GM10266 (cell line): Measurements from ENCODE around the gene TENM4.
A peak's percentile ranks its signal among the peaks of the same experiment; 100 is the strongest.

Source experiments
- DNase-seq: peaks from one replicate; pipeline ENCODE4 v3.0.0; 2012; ENCODE audit errors: extremely low spot score
- TF ChIP-seq, protein P1 (sequence below): IDR thresholded peaks from 2 replicates; pipeline ENCODE4 v1.5.1; 2012; ENCODE audit warnings: mild to moderate bottlenecking, low read depth; ENCODE audit not compliant: control insufficient read depth, insufficient read depth; ENCODE audit errors: missing control alignments

TENM4 gene

DNA sequence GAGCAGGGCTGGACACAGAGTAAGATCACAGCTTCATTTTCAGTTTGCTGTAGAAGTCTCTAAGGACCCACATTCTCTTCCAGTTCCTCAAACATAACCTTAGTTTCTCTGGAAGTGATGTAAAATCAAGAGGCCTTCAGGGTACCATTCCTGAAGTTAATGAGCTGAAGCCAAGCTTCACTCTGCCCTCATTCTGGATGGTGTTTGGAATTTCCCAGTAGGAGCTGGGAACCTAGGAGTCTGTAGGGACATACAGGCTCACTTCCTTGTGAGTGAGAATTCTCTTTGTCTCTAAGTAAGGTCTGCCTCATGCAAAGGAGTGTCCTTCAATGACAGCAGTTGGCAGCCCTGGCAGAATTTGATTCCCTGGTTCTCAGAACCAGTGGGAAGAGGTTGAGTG, 723.8 kb downstream of the TENM4 start:
- TF ChIP-seq, protein P1, sequence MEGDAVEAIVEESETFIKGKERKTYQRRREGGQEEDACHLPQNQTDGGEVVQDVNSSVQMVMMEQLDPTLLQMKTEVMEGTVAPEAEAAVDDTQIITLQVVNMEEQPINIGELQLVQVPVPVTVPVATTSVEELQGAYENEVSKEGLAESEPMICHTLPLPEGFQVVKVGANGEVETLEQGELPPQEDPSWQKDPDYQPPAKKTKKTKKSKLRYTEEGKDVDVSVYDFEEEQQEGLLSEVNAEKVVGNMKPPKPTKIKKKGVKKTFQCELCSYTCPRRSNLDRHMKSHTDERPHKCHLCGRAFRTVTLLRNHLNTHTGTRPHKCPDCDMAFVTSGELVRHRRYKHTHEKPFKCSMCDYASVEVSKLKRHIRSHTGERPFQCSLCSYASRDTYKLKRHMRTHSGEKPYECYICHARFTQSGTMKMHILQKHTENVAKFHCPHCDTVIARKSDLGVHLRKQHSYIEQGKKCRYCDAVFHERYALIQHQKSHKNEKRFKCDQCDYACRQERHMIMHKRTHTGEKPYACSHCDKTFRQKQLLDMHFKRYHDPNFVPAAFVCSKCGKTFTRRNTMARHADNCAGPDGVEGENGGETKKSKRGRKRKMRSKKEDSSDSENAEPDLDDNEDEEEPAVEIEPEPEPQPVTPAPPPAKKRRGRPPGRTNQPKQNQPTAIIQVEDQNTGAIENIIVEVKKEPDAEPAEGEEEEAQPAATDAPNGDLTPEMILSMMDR = no peak
- no peak for DNase-seq

DNA sequence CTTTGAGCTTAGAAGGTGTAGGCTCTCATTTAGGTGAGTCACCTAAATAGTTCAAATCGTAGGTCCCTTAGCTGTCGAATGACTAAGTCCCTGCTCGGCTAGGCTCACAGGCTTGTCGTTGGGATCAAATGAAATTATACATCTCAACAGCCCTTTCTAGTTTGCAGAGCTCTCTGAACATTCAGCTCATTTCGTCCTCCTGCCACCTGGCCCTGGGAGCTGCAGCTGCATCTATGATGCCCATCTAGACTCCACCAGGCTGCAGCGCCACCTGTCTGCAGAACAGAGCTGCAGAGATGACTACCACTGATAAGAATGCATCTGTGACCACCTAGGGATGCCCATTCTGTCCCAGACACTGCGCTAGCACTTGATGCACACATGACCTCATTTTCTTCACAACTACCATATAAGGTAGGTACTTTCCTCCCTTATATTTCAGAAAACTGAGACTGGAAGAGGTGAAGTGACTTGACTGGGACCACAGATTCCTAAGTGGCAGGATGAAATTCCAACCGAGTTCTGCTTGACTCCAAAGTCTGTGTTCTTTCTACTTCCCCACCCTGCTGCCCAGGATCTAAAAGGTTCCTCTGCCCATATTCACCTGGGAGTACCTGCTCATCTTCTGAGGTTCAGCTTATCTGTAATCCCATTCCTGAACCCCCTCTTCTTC, 725.1 kb downstream of the TENM4 start:
- TF ChIP-seq, protein P1 = peak; percentile 84
- DNase-seq = peak; percentile 52

DNA sequence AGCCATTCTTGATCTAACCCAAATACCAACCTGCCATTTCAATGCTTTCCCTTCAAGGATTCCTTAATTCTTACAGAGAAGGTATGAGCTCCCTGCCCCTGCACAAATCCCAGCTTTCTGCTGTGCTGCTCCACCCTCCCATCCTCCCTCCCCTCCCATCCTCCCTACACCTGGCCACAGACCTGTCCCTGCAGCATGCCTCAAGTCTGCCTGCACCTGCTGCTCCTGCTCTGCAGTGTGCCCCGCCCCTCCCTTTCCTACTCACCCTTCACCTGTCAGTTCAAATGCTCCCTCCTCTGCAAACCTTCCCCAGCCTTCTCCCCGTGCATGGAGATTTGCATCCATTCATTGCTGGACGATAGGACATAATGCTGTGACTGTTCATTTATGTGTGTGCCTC, 726.3 kb downstream of the TENM4 start:
- TF ChIP-seq, protein P1 = no peak
- no peak for DNase-seq

DNA sequence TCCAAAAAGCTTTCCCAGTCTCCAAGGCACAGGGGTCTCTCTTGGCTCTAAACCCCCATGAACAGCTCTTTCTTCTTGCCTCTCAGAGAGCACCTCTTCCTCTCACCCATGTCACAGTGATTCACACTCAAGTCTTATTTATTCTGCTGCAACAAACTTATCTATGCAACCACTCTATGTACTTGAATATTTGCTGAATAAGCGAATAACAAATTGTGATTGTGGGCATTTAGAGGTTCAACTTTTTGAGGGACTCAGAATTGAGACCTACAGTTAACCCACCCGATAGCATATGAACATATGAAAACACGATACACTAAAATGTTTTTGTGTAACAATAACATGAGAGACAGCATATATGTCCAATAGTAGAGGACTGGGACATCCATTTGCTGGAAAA, 729.1 kb downstream of the TENM4 start:
- no peak for DNase-seq
- TF ChIP-seq, protein P1 = no peak

DNA sequence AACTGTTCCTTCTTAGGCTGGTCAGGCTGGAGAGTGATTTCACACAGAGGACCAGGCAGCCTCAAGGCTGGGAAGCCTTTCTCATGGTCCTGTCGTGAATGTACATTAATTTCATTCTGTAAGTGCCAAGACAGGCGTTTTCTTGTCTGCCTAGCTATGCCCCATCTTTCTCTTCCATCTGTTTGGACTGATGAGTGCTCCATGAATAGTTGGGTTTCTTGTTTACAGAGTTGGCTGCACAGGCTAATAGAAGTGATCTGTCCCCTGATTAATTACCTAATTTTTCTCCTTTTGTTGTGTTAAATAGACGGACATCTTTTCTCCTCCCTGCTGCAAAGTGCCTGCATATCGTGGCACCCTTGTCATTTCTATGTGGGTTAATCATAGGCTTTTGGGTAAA, 730.4 kb downstream of the TENM4 start:
- DNase-seq = no peak
- TF ChIP-seq, protein P1 = no peak

DNA sequence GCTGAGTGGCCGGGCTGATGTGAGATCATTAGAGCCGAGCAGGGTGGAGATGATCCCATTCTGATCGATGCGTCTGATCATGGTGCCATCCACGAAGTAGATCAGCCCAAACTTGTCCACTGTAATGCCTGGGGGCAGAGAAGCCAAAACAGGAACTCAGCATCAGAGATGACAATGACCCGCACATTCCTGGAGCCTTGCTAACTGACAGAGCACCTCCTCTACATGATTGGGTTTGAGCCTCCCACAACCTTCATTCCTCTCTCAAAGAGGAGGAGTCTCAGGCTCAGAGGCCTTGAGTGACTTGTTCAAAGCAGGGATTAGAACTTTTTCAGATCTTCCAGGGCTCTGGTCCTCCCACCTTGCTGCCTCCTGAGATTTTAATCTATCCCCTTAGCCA, 732.4 kb downstream of the TENM4 start:
- TF ChIP-seq, protein P1 = no peak

DNA sequence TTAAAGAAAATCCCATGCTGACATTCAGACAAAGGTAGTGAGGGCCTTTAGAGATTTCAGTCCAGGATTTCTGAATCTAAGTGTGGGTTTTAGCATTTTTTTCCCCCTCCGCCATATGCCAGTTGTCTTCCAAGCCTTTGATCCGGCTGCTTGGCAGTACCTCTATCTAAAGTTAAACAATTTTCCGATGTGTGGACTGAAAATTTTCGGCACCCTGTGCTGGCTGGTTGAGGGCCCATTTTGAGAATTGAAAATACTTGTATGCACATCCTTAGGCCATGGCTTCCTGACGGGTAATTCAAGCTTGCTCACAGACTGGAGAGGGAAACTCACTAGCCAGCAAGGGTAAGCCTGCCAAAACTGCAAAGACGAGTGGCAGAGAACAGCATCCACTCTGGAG, 734.3 kb downstream of the TENM4 start:
- TF ChIP-seq, protein P1 = no peak
- DNase-seq = no peak

More for the DNA sequence above, 732.4 kb downstream of the TENM4 start:
- no peak for DNase-seq
